ENCODE results near the gene PXT1.
A peak's percentile ranks its signal among the peaks of the same experiment; 100 is the strongest.

Gene PXT1

DNA sequence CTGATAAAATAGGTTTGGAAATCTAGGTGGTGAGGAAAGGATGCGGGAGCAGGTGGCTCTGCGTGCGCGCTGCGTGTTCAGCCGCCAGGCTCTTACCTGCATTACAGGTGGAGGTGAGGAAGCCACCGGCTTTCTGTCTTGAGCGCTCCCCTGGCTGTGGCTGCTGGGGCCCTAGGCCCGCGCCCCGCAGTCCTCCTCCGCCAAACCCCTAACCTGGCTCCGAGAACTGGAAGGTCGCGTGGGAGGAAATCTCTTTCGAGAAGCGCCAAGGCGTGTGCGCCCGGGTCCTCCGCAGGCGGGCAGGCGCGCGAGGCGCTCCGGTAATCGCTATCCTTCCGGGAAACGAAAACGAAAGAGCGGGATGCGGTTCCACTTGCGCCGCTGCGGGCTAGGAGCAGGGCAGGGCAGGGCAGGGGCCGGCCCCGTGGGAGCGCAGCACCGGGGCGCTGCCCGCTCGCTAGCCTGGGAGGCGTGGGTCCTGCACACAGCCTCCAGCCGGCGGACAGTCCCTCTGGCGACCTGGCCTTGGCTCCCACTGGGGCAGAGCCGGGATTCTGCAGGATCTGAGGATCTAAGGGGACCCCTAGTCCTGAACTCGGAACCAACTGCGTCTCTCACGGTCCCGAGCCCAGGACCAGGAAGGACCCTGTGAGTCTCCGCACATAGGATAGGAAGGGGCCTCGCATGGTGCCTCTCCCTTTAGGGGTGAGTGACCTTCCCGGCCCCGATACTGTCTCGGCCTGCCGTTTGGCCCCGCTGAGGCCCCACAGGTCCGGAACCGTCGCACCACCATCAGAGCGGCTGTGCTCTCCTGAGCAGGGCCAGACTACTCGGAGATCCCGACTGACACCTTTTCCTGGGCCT is 55.0 kb downstream of the PXT1 start, which contains the start of gene ETV7:
Gene ETV7, minus strand, starts transcription at position 230 of the 864 bp plus-strand sequence. Its CDS starts 128 bp downstream, at position 102.
- no peak for DNase-seq

GRCh38 chr6:36386495-36387439 is 55.9 kb downstream of the PXT1 start:
- peak; percentile 25 for DNase-seq

DNA sequence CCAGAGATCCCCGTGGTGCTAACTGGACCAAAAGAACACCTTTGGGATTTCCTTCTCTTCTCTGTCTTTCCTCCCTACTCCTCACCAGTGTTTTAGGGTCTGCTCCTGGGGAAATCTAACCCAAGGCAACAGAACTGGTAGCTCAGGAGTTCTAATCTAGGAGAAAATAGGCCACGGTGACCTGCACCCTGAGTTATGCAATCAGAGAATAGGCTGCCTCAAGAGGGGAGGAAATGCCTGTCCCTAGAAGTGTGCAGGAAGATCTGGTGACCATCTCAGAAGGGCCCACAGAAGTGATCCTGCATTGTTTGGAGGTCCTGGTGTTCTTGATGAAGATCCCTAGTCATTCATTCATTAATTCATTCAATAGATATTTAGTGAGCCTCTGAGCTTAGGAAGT is 58.6 kb downstream of the PXT1 start:
- no peak for DNase-seq

DNA sequence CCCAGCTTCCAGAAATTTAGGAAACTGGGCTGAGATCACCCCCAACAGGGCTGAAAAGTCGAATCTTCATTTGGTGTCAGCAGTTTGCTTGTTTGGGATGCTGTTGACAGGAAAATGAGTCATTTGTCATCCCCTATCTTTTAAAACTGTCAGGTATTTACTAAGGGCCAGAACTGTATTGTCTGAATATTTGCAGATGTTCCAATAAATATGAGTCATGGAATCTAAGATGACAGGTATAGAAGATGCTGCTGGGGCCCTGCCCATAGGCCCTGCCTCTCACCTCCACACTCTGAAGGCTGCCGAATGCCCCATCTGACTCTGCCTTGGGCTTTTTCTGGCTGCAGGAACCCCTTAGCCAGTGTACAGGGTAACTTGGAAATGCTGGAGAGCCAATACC is 59.0 kb downstream of the PXT1 start:
- DNase-seq, result no peak

DNA sequence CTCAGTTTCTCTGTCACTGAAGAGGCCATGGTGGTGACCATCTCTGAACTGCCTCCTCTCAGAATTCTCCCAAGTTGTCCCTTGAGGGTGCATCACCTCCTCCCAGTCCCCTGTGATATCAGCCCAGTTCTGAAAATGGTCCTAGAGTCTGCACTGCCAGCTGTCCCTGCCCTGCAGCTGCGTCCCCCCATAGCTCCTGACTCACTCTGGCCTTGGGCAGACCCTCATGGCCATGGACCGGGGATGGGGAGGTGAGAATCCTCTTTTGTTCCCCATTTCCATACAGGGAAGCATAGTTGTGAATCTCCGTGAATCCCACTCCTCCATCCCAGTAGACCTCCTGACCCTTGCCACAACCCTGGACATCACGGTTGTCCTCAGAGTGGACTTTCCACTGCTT is 59.7 kb downstream of the PXT1 start:
- no peak for DNase-seq

DNA sequence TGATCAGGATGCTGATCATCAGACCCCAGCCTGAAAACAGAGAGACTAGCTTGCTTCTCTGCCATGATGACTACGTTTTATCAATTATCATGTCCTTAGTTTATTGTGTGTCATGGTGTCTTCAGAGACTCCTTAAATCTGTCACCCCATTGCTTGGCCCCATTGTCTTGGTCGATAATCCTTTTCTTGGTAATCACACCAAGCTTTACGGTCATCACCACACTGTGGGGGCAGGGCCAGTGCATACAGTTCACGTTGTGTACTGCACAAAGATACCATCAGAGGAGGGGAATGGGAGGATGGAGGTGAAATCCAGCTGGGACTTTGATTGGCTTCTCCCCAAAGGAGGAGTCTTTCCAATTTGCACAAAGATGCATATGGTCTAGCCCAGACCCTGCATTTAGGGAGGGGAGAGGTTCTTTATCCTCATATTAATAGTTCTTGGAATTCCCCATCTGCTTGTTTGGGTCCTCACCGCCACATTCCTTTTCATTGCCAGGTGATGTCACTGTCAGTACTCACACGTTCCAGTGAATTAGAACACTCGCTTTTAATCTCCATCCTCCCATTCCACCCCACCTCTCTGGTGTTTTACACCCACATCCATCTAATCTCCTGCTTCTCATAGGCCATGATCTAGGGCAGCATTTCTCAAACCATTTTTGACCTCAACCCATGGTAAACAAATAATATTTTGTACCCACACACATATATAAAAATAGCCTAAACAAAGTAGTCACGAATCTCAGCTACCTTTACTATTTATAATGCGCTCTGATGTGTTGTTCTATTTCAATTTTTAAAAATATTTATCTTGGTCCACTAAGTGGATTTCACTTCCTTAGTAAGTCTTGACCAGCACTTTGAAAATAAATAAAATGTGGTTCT is 60.9 kb downstream of the PXT1 start:
- peak; percentile 58 for DNase-seq

GRCh38 chr6:36380166-36380565 is 62.5 kb downstream of the PXT1 start:
- DNase-seq, result no peak

- DNase-seq, result no peak
Measured at GRCh38 chr6:36378936-36379335, 63.7 kb downstream of the PXT1 start.

DNA sequence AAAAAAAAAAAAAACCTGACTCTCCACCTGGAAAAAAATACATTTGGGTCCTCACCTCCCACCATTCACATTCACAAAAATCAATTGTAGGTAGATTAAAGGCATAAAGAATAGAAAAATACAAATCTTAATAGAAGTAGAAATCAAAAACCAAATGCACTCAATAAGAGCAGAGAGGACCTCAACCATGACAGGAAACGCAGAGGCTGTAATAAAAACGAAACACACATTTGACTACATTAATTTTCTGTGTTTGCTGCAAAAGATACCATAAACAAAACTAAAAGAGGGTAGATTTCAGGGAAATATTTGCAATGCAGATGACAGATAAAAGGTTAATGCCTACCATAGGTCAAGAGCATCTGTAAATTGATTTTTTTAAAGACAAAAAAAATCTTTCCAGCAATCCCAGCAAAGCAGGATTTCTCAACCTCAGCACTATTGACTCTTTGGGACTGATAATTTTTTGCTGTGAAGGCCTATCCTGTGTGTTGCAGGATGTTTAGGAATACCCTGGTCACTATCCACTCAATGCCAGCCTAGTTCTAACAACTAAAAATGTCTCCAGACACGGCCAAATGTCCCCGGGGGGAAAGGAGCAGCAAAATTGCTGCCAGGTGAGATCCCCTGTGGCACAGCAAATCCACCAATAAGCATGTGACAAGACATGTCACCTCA is 64.3 kb downstream of the PXT1 start:
- DNase-seq, result no peak

GRCh38 chr6:36377594-36377993 is 65.1 kb downstream of the PXT1 start:
- DNase-seq, result no peak

DNA sequence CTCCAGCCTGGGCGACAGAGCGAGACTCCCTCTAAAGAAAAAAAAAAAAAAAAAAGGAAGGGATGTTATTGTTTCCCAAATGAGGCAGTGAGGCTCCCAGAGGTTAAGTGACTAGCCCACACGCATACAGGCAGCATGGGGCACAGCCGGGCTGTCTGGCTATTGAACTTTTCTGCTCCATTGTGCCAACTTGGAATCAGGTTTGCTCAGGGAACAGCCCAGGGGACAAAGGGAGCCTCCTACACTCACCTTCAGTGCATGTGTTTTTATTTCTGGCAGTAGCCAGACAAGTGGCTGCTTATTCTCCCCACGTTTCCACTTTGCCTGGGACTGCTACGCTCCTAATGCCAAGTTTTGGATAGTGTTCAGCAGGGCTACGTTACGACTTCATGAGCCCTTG is 65.9 kb downstream of the PXT1 start:
- DNase-seq, result no peak

- no peak for DNase-seq
Measured at GRCh38 chr6:36376183-36376582, 66.5 kb downstream of the PXT1 start.

DNA sequence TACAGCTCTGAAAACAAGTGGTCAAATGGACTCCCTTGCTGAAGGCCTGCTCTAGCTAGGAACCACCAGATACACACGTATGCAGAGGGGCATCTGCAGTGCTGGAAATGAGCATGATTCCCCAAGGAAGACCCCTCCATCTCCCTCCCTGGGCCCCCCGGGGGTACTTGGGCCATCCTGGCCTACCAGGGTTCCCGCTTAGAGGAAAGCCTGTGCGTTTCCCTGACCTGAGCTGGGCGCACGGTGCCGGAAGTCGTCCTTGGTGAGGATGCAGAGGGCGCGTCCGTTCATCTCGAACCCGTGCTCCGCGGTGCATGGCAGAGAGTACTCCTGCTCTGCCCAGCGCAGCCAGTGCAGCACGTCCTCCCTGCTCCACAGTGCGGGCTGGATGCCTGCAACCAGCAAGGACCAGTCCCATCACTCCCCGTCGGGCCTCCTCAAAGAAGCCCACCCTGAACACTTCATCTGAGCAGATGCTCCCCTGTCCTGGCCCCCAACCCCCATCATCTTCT is 67.0 kb downstream of the PXT1 start:
- DNase-seq, result no peak

GRCh38 chr6:36374972-36375371 is 67.7 kb downstream of the PXT1 start:
- DNase-seq, result no peak

DNA sequence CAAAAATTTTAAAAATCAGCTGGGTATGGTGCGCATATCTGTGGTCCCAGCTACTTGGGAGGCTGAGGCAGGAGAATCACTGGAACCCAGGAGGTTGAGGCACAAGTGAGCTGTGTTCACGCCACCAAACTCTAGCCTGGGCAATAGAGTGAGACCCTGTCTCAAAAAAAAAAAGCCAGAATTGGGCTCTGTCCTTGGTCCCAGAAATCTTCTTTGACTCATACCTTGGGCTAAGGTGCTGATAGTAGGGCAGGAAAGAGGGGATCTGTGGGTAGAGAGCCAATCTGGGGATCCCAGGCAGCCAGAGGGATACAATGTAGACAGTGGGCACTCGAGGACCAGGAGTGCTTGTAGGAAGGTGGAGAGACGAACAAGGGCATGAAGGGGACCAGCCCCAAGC is 68.5 kb downstream of the PXT1 start:
- no peak for DNase-seq

DNA sequence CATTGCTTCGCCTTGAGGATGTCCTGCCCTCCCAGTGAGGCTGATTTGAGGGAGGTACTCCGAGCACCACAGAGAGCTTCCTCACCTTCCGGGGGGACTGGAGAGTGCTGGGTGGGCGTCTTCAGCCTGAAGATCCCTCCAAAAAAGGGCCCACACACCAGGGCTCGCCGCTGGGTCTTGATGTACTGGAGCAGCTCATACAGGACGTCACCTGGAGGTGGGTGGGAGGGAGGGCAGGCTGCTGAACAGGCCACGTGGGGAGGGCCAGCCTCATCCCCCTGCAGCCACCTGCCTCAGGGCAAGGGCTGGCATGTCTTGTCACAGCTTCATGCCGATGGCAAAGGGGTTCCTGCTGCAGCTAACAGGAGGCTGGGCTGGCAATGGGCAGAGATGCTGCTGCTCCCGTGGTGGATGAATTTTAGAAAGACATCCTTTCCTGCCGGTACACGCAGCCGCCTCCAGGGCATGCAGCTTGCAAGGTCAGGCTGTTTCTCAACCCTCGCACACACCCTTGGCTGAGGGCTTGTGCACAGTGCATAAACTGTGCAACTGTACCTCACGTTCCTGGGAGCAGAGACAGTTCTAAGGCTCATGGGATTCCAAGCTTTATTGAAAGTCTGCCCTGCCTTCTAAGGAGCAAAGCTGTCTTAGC is 69.2 kb downstream of the PXT1 start:
- DNase-seq, result no peak

DNA sequence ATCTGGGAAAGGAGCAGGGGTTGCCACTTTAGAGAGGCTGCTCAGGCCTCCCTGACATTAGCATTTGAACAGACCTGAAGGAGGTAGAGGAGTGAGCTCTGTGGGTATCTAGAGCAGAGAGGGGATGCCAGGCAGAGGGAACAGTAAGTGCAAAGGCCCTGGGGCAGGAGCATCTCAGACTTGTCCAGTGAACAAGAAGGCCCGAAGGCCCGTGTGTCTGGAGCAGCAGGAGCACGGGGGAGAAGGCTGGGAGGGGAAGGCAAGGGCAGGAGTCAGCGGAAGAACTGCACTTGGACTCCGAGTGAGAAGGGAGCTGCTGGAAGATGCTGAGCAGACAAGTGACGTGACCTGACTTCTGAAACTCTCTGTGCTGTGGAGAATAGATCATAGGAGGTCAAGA is 70.6 kb downstream of the PXT1 start:
- no peak for DNase-seq

DNA sequence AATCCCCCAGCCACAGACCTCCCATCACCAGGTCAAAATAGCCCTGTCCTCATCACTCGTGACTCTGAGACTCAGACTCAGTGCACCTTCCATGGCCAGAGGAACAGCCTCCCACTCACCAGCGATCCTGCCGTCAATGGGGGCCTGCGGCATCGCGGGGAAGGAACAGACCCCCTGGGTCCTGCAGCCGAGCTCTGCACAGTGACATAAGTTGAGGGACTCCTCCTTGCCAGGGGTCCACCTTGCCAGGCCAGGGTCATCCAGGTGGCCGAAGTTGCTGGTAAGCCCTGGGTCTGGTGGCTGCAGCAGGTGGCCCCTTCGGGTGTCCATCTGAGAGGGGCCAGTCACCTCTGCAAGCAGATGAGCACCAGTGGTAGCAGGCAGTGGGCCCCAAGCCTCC is 71.4 kb downstream of the PXT1 start:
- no peak for DNase-seq

DNA sequence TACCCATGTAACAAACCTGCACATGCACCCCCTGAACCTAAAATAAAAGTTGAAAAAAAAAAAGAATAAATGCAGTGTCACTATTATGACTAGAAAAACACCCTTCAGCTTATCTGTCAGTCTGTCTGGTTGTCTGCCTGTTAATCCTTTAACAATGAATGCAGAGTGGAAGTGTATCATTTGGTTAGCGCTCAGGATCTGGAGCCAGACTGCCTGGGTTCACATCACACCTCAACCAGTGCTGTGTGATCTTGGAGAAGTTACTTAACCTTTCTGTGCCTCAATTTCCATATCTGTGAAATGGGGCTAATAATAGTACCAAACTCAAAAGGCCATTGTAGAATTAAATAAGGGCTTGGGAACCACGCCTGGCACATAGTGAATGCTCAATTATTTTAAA is 72.0 kb downstream of the PXT1 start:
- no peak for DNase-seq

GRCh38 chr6:36368921-36369865 is 73.5 kb downstream of the PXT1 start:
- DNase-seq, result peak; percentile 75
